MG63 (cell line): ENCODE results near the gene OST4. TPM values are rescaled to one million over a fixed set of nuclear protein-coding genes. Genes with fewer than 3 reads are reported as not detected.
A peak's percentile ranks its signal among the peaks of the same experiment; 100 is the strongest.

Experiments
- DNase-seq: peaks from one replicate; pipeline ENCODE4 v3.0.0-alpha.2; 2020
- H3K27me3 ChIP-seq: fragments of 250-450 bp; sonication (Bioruptor Pico); 2 replicates; pipeline ENCODE4 v1.5.1; 2020; ENCODE audit warnings: mild to moderate bottlenecking, moderate library complexity
- H3K36me3 ChIP-seq: fragments of 250-450 bp; sonication (Bioruptor Pico); 2 replicates; pipeline ENCODE4 v1.5.1; 2020; ENCODE audit warnings: mild to moderate bottlenecking, moderate library complexity
- H3K4me3 ChIP-seq: fragments of 250-450 bp; sonication (Bioruptor Pico); 2 replicates; pipeline ENCODE4 v1.5.1; 2020; ENCODE audit warnings: mild to moderate bottlenecking, moderate library complexity
- H3K9me3 ChIP-seq: fragments of 250-450 bp; sonication (Bioruptor Pico); 2 replicates; pipeline ENCODE4 v1.5.1; 2020; ENCODE audit warnings: mild to moderate bottlenecking, moderate library complexity
- total RNA-seq: library from RNA; depleted of rRNA; stranded (reverse); fragments of >200 nt; shearing (Covaris generic); gene quantifications from 2 replicates; pipeline ENCODE4 v1.2.3, GENCODE V29; 2014; ENCODE audit warnings: low replicate concordance

Gene OST4
- total RNA-seq, 1 experiment from 2014 or later, result 260 TPM

- Histone ChIP-seq H3K36me3 (peaks cover 33% of the 10 kb centered on the region), H3K27me3 (no peaks in the 10 kb centered on the region), H3K4me3 (peak overlapping the region; percentile 92), H3K9me3 (no peaks in the 10 kb centered on the region)
- DNase-seq, result peak; percentile 59
These were observed 756 bp upstream of the OST4 start for GRCh38 chr2:27071990-27072830.

GRCh38 chr2:27070653-27071276, 689 bp downstream of the OST4 start:
- H3K36me3 ChIP-seq, result peaks cover 33% of the 10 kb centered on the region
- no peaks in the 10 kb centered on the region for H3K27me3 ChIP-seq
- no peak for DNase-seq
- H3K4me3 ChIP-seq, result peak overlapping the region; percentile 92
- no peaks in the 10 kb centered on the region for H3K9me3 ChIP-seq

- Histone ChIP-seq H3K4me3 (peak overlapping the region; percentile 92), H3K9me3 (no peaks in the 10 kb centered on the region), H3K36me3 (peaks cover 39% of the 10 kb centered on the region), H3K27me3 (no peaks in the 10 kb centered on the region)
- no peak for DNase-seq
These were observed 1.4 kb downstream of the OST4 start for GRCh38 chr2:27069961-27070618.

- Histone ChIP-seq H3K4me3 (no peak overlapping the region), H3K9me3 (no peaks in the 10 kb centered on the region), H3K36me3 (peaks cover 39% of the 10 kb centered on the region), H3K27me3 (no peaks in the 10 kb centered on the region)
- no peak for DNase-seq
These were observed 2.0 kb downstream of the OST4 start for GRCh38 chr2:27069436-27069835.

- Histone ChIP-seq H3K27me3 (no peaks in the 10 kb centered on the region), H3K9me3 (no peaks in the 10 kb centered on the region), H3K36me3 (peaks cover 42% of the 10 kb centered on the region), H3K4me3 (no peak overlapping the region)
- no peak for DNase-seq
These were observed 4.1 kb downstream of the OST4 start for GRCh38 chr2:27067385-27067784.

- H3K4me3 ChIP-seq, result no peak overlapping the region
- H3K36me3 ChIP-seq, result peaks cover 37% of the 10 kb centered on the region
- H3K27me3 ChIP-seq, result no peaks in the 10 kb centered on the region
- DNase-seq, result no peak
- H3K9me3 ChIP-seq, result no peaks in the 10 kb centered on the region
These were observed 6.3 kb downstream of the OST4 start for GRCh38 chr2:27065128-27065527.

- no peak for DNase-seq
- Histone ChIP-seq H3K4me3 (no peak overlapping the region), H3K9me3 (no peaks in the 10 kb centered on the region), H3K36me3 (peaks cover 17% of the 10 kb centered on the region), H3K27me3 (no peaks in the 10 kb centered on the region)
These were observed 11.1 kb downstream of the OST4 start for GRCh38 chr2:27060323-27060722.

- Histone ChIP-seq H3K27me3 (no peaks in the 10 kb centered on the region), H3K36me3 (peaks cover 24% of the 10 kb centered on the region), H3K4me3 (no peak overlapping the region), H3K9me3 (no peaks in the 10 kb centered on the region)
- no peak for DNase-seq
These were observed 12.2 kb downstream of the OST4 start for GRCh38 chr2:27059141-27059820.

GRCh38 chr2:27058210-27058609, 13.2 kb downstream of the OST4 start:
- Histone ChIP-seq H3K27me3 (no peaks in the 10 kb centered on the region), H3K36me3 (peaks cover 25% of the 10 kb centered on the region), H3K4me3 (no peak overlapping the region), H3K9me3 (no peaks in the 10 kb centered on the region)
- DNase-seq, result no peak

GRCh38 chr2:27057184-27057583, 14.3 kb downstream of the OST4 start:
- DNase-seq, result no peak
- H3K27me3 ChIP-seq, result no peaks in the 10 kb centered on the region
- H3K36me3 ChIP-seq, result peaks cover 22% of the 10 kb centered on the region
- H3K9me3 ChIP-seq, result no peaks in the 10 kb centered on the region
- no peak overlapping the region for H3K4me3 ChIP-seq

- H3K27me3 ChIP-seq, result no peaks in the 10 kb centered on the region
- no peak for DNase-seq
- H3K9me3 ChIP-seq, result no peaks in the 10 kb centered on the region
- H3K36me3 ChIP-seq, result peaks cover 22% of the 10 kb centered on the region
- no peak overlapping the region for H3K4me3 ChIP-seq
These were observed 16.7 kb downstream of the OST4 start for GRCh38 chr2:27054721-27055120.

GRCh38 chr2:27053776-27054175, 17.7 kb downstream of the OST4 start:
- H3K4me3 ChIP-seq, result no peak overlapping the region
- H3K27me3 ChIP-seq, result no peaks in the 10 kb centered on the region
- H3K9me3 ChIP-seq, result no peaks in the 10 kb centered on the region
- H3K36me3 ChIP-seq, result peaks cover 22% of the 10 kb centered on the region
- DNase-seq, result no peak

GRCh38 chr2:27053321-27053720, 18.1 kb downstream of the OST4 start:
- H3K27me3 ChIP-seq, result no peaks in the 10 kb centered on the region
- H3K36me3 ChIP-seq, result peaks cover 21% of the 10 kb centered on the region
- no peak for DNase-seq
- no peak overlapping the region for H3K4me3 ChIP-seq
- no peaks in the 10 kb centered on the region for H3K9me3 ChIP-seq

- no peaks in the 10 kb centered on the region for H3K9me3 ChIP-seq
- H3K4me3 ChIP-seq, result peak overlapping the region; percentile 81
- peak; percentile 36 for DNase-seq
- no peaks in the 10 kb centered on the region for H3K27me3 ChIP-seq
- H3K36me3 ChIP-seq, result peaks cover 18% of the 10 kb centered on the region
These were observed 19.4 kb downstream of the OST4 start for GRCh38 chr2:27051902-27052645.

- H3K4me3 ChIP-seq, result peak within 1 kb of the TSS; percentile 81
- peaks cover 18% of the 10 kb centered on the region for H3K36me3 ChIP-seq
- no peaks in the 10 kb centered on the region for H3K9me3 ChIP-seq
- peak; percentile 92 for DNase-seq
- no peaks in the 10 kb centered on the region for H3K27me3 ChIP-seq
These were observed 20.2 kb downstream of the OST4 start, which contains the start of gene AGBL5 for GRCh38 chr2:27050996-27051901. Gene AGBL5, plus strand, starts transcription at chr2:27051668. Its CDS starts 1,291 bp downstream, at chr2:27052959.
